Fibroblast of the aortic adventitia (primary cell): ENCODE measurements around the gene DLG3. TPM values are rescaled to one million over a fixed set of nuclear protein-coding genes. Genes with fewer than 3 reads are reported as not detected.
"Not testable (repeated sequence)": the region's sequence is repeated elsewhere in the genome, so short reads cannot be mapped to it uniquely, and the experiment has no call there.

ENCODE experiments used
- DNase-seq: peaks from one replicate; pipeline ENCODE4 v3.0.0-alpha.2; 2010; ENCODE audit warnings: low read depth
- H3K4me3 ChIP-seq: 2 replicates; pipeline ENCODE4 v1.5.1; 2011; ENCODE audit warnings: low read depth, mild to moderate bottlenecking, control low read depth, low read length, moderate library complexity
- CTCF ChIP-seq: IDR thresholded peaks from 2 replicates; pipeline ENCODE4 v1.5.1; 2011; ENCODE audit warnings: mild to moderate bottlenecking, low read length, control low read depth, inconsistent platforms; ENCODE audit not compliant: insufficient read depth
- total RNA-seq: library from RNA; depleted of rRNA; stranded (reverse); fragments of >200 nt; gene quantifications from 2 replicates; pipeline ENCODE4 v1.2.3, GENCODE V29; 2012; ENCODE audit warnings: low replicate concordance

Gene DLG3
- total RNA-seq, 1 donor: 15.0 TPM

- TF ChIP-seq CTCF: no peak
- DNase-seq: peak; percentile 2
- no peak overlapping the region for H3K4me3 ChIP-seq
These were observed 63.8 kb downstream of the DLG3 start for GRCh38 chrX:70508296-70508911.

- no peak for DNase-seq
- H3K4me3 ChIP-seq: no peak overlapping the region
- TF ChIP-seq CTCF: no peak
These were observed 64.4 kb downstream of the DLG3 start for GRCh38 chrX:70509078-70509477.

- not testable (repeated sequence) for H3K4me3 ChIP-seq, DNase-seq
These were observed 70.6 kb downstream of the DLG3 start for GRCh38 chrX:70515270-70515669.

GRCh38 chrX:70515692-70516091 lies 71.1 kb downstream of the DLG3 start:
- H3K4me3 ChIP-seq, DNase-seq: not testable (repeated sequence)

- TF ChIP-seq CTCF: no peak
- no peak overlapping the region for H3K4me3 ChIP-seq
- DNase-seq: no peak
These were observed 81.1 kb downstream of the DLG3 start for GRCh38 chrX:70525733-70526132.

- H3K4me3 ChIP-seq: no peak overlapping the region
- DNase-seq: no peak
- no peak for TF ChIP-seq CTCF
These were observed 82.4 kb downstream of the DLG3 start for GRCh38 chrX:70527053-70527452.

- no peak for DNase-seq
- TF ChIP-seq CTCF: no peak
These were observed 83.1 kb downstream of the DLG3 start for GRCh38 chrX:70527610-70528345.

GRCh38 chrX:70535198-70535597 lies 90.6 kb downstream of the DLG3 start:
- TF ChIP-seq CTCF: no peak
- no peak for DNase-seq
- H3K4me3 ChIP-seq: no peak overlapping the region

More at GRCh38 chrX:70527610-70528345, 83.1 kb downstream of the DLG3 start:
- no peak overlapping the region for H3K4me3 ChIP-seq
